Stomach (tissue), 4 donors: Measurements from ENCODE around the gene PANX3.

Source experiments
- CTCF ChIP-seq, 7 experiments: fragments of 450-650 bp in 4 of 7; fragments of 200-600 bp in 3 of 7; sonication (generic) in 3 of 7; IDR thresholded peaks; one replicate each; pipeline ENCODE4 v1.5.1; 2016 to 2019; ENCODE audit warnings: antibody characterized with exemption in 7 of 7, control low read depth in 2 of 7, mild to moderate bottlenecking in 1 of 7
- POLR2A ChIP-seq, 4 donors: fragments of 450-650 bp; IDR thresholded peaks; one replicate each; pipeline ENCODE4 v1.6.1; 2016; ENCODE audit warnings: antibody characterized with exemption in 4 of 4, control low read depth in 2 of 4, mild to moderate bottlenecking in 1 of 4, moderate library complexity in 1 of 4

- TF ChIP-seq CTCF (IDR thresholded peaks at IDR 0.05), result no peak
- no peak for TF ChIP-seq POLR2A (IDR thresholded peaks at IDR 0.05)
Measured at GRCh38 chr11:124584681-124585372, 26.4 kb upstream of the PANX3 start.
